Heart left ventricle (tissue), 13 donors: ENCODE results near the gene ABCB1.

Experiments used
- POLR2A ChIP-seq, 2 donors: fragments of 450-650 bp; IDR thresholded peaks; one replicate each; pipeline ENCODE4 v1.6.1; 2017; ENCODE audit warnings: antibody characterized with exemption in 2 of 2, mild to moderate bottlenecking in 2 of 2, moderate library complexity in 2 of 2
- TF ChIP-seq, protein P1 (sequence below), 12 donors: fragments of 200-600 bp; sonication (generic) in 4 of 12; IDR thresholded peaks; one replicate each; pipeline versions ENCODE4 v1.5.0 to v1.8.0; 2018 to 2022; ENCODE audit warnings: antibody characterized with exemption in 12 of 12, mild to moderate bottlenecking in 5 of 12
- donor health status: ischemic (EF 13 %, LVEDD 7.1; RV severe dilation, severe dysfunction).
- donor health status: DM: no; HTN: yes; CAD: no.
- donor health status: DM: no; HTN: no; CAD: no.
- donor health status: ischemic (EF 25% LVEDD 6.9; RV normal size, moderate dysfunction).
- donor health status: ischemic (EF 25% LVEDD 5.7; RV mildly dilated, moderate dysfunction).
- donor health status: ischemic (EF 35%, LVEDD 5.7; RV mildly dilated, moderate dysfunction).
- donor health status: nonischemic (EF 11% LVEDD 7.7; RV severe dilation, severe dysfunction).
- donor health status: DM: yes; HTN: yes; CAD: no.
- donor health status: PGD.
- donor health status: ischemic (EF 29% LVEDD 5.4; RV normal size, mild dysfunction).
- donor health status: nonischemic (EF 23%, LVEDD 6.1; RV moderate dilation, normal function).

DNA sequence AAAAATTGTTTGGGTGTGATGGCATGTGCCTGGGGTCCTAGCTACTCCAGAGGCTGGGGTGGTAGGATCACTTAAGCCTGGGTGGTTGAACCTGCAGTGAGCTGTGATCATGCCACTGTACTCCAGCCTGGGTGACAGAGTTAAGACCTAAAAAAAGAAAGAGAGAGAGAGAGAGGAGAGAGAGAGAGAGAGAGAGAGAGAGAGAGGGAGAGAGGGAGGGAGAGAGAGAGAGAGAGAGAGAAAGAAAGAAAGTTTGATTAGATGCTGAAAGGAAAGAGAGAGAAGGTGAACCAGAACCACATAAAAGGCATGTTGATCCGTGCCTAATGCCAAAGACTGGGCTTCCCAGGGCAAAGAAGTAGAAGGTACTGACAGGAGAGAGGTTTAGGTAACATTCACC is 11.1 kb downstream of the ABCB1 start:
- TF ChIP-seq, protein P1, sequence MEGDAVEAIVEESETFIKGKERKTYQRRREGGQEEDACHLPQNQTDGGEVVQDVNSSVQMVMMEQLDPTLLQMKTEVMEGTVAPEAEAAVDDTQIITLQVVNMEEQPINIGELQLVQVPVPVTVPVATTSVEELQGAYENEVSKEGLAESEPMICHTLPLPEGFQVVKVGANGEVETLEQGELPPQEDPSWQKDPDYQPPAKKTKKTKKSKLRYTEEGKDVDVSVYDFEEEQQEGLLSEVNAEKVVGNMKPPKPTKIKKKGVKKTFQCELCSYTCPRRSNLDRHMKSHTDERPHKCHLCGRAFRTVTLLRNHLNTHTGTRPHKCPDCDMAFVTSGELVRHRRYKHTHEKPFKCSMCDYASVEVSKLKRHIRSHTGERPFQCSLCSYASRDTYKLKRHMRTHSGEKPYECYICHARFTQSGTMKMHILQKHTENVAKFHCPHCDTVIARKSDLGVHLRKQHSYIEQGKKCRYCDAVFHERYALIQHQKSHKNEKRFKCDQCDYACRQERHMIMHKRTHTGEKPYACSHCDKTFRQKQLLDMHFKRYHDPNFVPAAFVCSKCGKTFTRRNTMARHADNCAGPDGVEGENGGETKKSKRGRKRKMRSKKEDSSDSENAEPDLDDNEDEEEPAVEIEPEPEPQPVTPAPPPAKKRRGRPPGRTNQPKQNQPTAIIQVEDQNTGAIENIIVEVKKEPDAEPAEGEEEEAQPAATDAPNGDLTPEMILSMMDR (IDR thresholded peaks at IDR 0.05) = no peak
- TF ChIP-seq POLR2A (IDR thresholded peaks at IDR 0.05) = no peak
